Stimulated activated CD8-positive, alpha-beta memory T cell treated with anti-CD3 and anti-CD28 coated beads, Interleukin-2, amount 100 ng/mL, for 1 hour (primary cell): Measurements from ENCODE around the gene ACO2.
"Not testable (repeated sequence)": the region's sequence is repeated elsewhere in the genome, so short reads cannot be mapped to it uniquely, and the experiment has no call there.

Experiments
- DNase-seq, 2 donors: peaks; one replicate each; pipeline ENCODE4 v3.0.0-alpha.2; 2020; ENCODE audit warnings: low read depth in 2 of 2

Gene ACO2

DNA sequence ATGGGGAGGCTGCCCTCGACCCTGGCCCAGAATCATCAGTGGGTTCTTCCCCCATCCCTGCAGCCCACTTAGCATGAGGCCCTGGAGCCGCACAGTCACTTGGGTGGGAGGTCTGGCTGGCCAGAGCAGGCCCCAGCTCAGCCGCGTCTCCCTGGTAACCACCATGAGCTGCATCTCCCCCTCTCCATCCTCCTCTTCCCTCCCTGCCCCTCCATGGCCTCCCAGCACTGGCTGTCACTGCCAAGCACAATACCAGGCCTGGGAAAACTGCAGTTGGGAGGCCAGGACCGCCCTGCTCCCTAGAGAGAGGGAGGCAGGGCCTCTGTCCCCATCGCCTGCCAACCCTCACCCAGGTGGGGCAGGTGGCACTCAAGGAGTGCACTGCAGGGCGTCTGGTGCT is 99.9 kb downstream of the ACO2 start:
- no peak for DNase-seq

DNA sequence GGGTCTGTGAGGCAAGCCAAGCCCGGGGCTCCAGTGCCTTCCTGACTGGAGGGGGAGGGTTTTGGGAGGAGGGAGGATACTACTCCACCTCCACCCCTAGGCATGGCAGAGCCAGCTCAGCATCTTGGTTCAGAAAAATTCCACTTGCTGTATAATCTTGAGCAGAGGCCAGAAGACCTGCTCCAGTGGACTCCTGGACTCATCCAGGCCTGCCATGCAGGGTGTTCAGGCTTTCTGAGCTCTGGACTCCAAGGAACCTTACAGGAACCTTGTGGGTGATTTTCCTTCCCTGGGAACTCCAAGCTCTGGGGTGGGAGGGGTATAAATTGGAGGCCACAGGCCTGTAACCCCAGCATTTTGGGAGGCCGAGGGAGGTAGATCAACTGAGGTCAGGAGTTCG is 101.3 kb downstream of the ACO2 start:
- no peak for DNase-seq

DNA sequence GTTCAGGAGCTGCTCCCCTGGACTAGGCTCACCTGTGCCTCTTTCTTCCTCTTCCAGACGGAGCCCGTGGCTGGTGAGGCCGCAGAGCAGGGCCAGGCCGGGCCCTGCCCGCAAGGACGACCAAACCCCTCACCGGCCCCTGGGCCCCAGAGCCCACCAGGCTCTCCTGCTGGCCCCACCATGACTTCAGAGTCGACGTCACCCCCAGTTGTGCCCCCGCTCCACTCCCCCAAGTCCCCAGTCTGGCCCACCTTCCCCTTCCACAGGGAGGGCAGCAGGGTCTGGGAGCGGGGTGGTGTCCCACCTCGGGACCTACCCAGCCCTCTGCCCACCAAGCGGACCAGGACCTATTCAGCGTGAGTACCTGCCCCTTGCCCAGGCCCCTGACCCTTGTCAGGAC is 102.9 kb downstream of the ACO2 start:
- no peak for DNase-seq

DNA sequence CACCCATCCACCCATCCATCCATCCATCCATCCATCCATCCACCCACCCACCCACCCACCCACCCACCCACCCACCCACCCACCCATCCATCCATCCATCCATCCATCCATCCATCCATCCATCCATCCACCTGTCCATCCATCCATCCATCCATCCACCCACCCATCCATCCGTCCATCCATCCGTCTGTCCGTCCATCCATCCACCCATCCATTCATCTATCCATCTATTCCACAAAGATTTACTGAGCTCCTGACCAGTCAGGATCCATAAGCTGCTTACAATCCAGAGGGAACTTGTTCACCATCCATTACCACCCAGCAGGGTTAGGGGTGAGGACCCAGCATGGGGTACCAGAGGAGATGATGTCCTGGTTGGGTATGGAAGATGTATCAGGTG is 103.4 kb downstream of the ACO2 start:
- not testable (repeated sequence) for DNase-seq

DNA sequence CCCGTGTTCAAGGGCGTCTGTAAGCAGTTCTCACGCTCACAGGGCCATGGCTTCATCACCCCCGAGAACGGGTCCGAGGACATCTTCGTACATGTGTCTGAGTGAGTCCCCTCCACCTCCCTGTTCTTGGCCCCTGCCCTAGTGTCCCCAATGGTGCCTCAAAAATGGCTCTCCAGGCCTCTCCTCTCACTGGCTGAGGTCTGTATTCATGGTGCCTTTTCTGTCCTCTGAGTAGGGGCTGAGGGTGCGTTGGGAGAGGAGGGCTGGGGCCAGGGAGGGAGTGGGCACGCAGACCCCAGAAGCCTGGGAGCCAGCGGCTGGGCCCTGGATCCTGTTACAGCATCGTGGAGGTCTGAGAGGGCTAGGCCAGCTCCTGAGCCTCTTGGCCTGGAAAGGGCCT is 104.8 kb downstream of the ACO2 start:
- no peak for DNase-seq

DNA sequence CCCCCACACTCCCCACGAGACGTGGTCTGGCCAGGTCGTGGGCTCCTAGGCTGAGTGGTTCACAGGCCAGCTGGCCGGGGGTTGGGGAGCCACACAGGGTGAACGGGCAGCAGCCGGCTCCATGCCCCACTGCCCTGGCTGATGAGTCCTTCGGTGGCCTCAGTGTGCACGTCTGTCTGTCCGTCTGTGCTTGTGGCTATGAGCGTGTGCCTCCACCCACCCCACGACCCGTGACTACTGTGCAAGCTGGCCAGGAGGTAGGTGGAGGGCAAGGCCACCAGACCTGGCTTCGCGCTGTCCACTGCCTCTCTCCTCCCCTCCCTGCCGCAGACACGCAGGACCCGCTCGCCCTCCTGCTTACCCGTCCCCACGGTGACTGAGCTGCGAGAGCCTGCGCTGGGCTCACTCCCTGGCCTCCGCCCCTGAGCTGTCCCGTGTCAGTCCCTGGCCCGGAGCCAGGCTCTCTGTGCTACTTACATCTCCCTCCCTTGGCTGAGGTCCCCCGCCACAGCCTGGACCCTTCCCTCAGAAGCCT is 106.0 kb downstream of the ACO2 start:
- DNase-seq: no peak

DNA sequence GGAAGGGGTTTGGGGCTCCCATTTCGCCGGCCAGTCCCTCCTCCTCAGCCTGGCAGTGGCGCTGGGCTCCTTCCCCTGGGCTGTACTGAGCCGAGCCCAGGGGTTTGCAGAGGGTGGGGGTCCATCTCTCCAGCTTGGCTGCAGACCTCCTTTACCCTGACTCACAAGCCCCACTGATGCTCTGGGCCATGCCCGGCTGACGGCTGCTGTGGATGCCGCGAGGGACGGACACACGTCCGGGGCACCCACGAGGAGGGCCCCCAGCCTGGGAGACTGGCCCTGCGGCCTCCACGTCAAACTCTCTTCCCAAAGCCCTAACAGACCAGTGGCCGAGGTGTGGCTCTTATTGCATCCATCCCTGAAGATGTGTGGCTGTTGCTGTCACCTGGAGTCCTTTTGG is 106.6 kb downstream of the ACO2 start:
- no peak for DNase-seq

DNA sequence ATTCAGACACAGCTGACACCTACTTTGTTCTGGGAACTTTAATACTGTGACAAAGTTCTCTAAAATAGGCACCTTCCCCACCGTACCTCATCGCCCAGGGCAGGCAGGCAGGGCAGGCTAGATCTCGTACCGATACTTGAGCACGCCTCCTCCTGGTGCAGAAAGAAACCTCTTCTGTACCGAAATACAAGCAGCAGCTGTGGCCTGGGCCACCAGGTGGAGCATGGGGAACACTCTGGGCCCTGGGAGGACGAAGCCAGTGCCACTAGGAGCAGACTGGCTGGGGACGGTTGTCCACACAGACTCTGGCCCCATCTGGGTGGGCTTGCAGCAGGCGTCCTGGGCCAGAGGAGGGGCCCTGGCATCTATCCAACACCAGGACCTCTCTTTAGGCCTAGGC is 108.0 kb downstream of the ACO2 start:
- DNase-seq: no peak

DNA sequence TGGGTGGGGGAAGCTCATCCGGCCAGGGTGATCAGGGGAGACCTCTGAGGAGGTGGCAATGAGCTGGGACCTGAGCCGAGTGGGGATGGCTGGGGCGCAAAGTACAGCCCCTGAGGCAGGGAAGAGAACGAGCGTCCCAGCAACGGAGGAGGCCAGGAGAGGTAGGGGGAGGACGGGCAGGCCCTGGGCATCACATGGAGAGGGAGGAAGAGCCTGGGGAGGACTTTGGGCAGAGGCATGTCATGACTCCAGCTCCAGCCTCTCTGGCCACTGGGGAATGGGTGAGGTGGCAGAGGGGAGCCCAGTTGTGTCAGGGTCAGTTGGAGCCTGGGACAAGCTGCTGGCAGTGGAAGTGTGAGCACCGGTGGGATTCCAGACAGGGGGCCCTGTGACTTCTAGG is 109.2 kb downstream of the ACO2 start:
- DNase-seq: no peak
